GM12878 (cell line): ENCODE measurements around the gene NBEA.

Experiments
- CTCF ChIP-seq, 3 experiments: IDR thresholded peaks in 2 of 3; conservative IDR thresholded peaks in 1 of 3; 2 replicates each; pipeline ENCODE4 v1.5.1; 2011; ENCODE audit warnings: low read depth in 3 of 3, low read length in 3 of 3, mild to moderate bottlenecking in 3 of 3, control low read depth in 2 of 3, moderate library complexity in 2 of 3, inconsistent platforms in 1 of 3, mixed read lengths in 1 of 3; ENCODE audit not compliant: control insufficient read depth in 2 of 3, insufficient read depth in 1 of 3; ENCODE audit errors: extremely low read depth in 1 of 3
- ETV6 ChIP-seq, 2 experiments: fragments of 450-650 bp in 1 of 2; IDR thresholded peaks in 1 of 2; conservative IDR thresholded peaks in 1 of 2; 2 replicates each; pipeline ENCODE4 v1.6.1; 2014; ENCODE audit warnings: antibody characterized with exemption in 1 of 2, borderline replicate concordance in 1 of 2, low read depth in 1 of 2, mild to moderate bottlenecking in 1 of 2, moderate library complexity in 1 of 2
- FOXM1 ChIP-seq: IDR thresholded peaks from 2 replicates; pipeline ENCODE4 v1.6.1; 2012; ENCODE audit warnings: low read depth, mild to moderate bottlenecking, inconsistent platforms, low read length, moderate library complexity
- MXI1 ChIP-seq: fragments of 150-350 bp; IDR thresholded peaks from 2 replicates; pipeline ENCODE4 v1.6.1; 2011; ENCODE audit warnings: low read depth, mild to moderate bottlenecking, inconsistent platforms, low read length, improper control_type of control experiment
- POLR2AphosphoS5 ChIP-seq: IDR thresholded peaks from 2 replicates; pipeline ENCODE4 v1.6.1; 2011; ENCODE audit warnings: mild to moderate bottlenecking, low read length, inconsistent platforms
- POU2F2 ChIP-seq: IDR thresholded peaks from 3 replicates; pipeline ENCODE4 v1.6.1; 2011; ENCODE audit warnings: low read depth, mild to moderate bottlenecking, low read length, borderline replicate concordance
- REST ChIP-seq: IDR thresholded peaks from 2 replicates; pipeline ENCODE4 v1.6.1; 2012; ENCODE audit warnings: mild to moderate bottlenecking, low read depth, low read length
- TAF1 ChIP-seq: IDR thresholded peaks from 2 replicates; pipeline ENCODE4 v1.6.1; 2011; ENCODE audit warnings: mild to moderate bottlenecking, low read depth, low read length, borderline replicate concordance

DNA sequence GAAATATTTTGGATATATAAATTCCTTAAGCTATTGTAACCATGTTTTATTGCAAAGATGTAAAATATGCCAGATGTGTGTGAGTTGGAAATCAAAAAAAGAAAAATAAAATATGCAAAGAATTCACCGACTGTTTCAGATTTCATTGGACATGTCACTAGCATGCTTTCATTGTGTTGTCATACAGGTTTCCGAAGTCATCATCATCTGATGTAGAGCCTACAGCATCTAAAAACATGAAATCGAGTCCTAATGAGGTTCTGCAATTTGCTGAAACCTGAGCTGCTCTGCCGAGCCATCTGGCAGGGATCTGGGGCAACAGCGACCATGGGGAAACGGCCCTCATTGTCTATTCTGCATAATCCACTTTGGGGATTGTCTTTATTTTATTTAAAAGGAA is 730.5 kb downstream of the NBEA start:
- TF ChIP-seq MXI1 (no peak), CTCF (IDR thresholded peaks at IDR 0.05 in 2 of 3, conservative IDR thresholded peaks at IDR 0.05 in 1 of 3; ENCODE audit: control insufficient read depth in 2 of 3, extremely low read depth in 1 of 3, insufficient read depth in 1 of 3, low read depth in 3 of 3, low read length in 3 of 3) (no peak), ETV6 (conservative IDR thresholded peaks at IDR 0.05 in 1 of 2, IDR thresholded peaks at IDR 0.05 in 1 of 2; ENCODE audit: borderline replicate concordance in 1 of 2, low read depth in 1 of 2) (no peak), FOXM1 (no peak), REST (no peak), POU2F2 (no peak), TAF1 (no peak), POLR2AphosphoS5 (no peak)
